PC-3 (cell line): ENCODE measurements around the gene SLC2A4. TPM values are rescaled to one million over a fixed set of nuclear protein-coding genes. Genes with fewer than 3 reads are reported as not detected.

Source experiments
- ATAC-seq: fragments of 200-7000 bp; cut with Tn5 transposase; 2 replicates; pipeline ENCODE4 v1.9.1; 2020; ENCODE audit warnings: mild to moderate bottlenecking, moderate library complexity
- BruUV-seq: library from RNA; stranded (reverse); fragments of 400-500 nt; replicated peaks from 2 replicates; lab custom pipeline; 2021; lab: Mats Ljungman, UMichigan
- CTCF ChIA-PET: fragments of 300-600 bp; sonication (Branson Sonifier 250); formaldehyde crosslinking; loops from one replicate; lab custom pipeline; 2022; ENCODE audit warnings: antibody characterized with exemption; lab: Charles Lee
- POLR2A ChIA-PET: fragments of 300-600 bp; sonication (Branson Sonifier 250); formaldehyde crosslinking; loops from one replicate; lab custom pipeline; 2022; ENCODE audit warnings: antibody characterized with exemption; ENCODE audit not compliant: unreplicated experiment; lab: Charles Lee
- DNase-seq: peaks from one replicate; pipeline ENCODE4 v3.0.0-alpha.2; 2015
- H2AFZ ChIP-seq: fragments of 300-600 bp; sonication (generic); 2 replicates; pipeline ENCODE4 v1.6.0; 2016; ENCODE audit warnings: antibody characterized with exemption, low read length
- H3F3A ChIP-seq: fragments of 300-600 bp; sonication (generic); one replicate; pipeline ENCODE4 v1.6.0; 2017; ENCODE audit warnings: antibody characterized with exemption, low read length, control low read depth, mild to moderate bottlenecking; ENCODE audit not compliant: unreplicated experiment
- H3K27ac ChIP-seq: fragments of 300-600 bp; sonication (generic); 2 replicates; pipeline ENCODE4 v1.5.1; 2016; ENCODE audit warnings: mild to moderate bottlenecking, low read length
- H3K27me3 ChIP-seq: fragments of 300-600 bp; sonication (generic); 2 replicates; pipeline ENCODE4 v1.6.1; 2016; ENCODE audit warnings: low read length, mixed read lengths
- H3K36me3 ChIP-seq: fragments of 300-600 bp; sonication (generic); 2 replicates; pipeline ENCODE4 v1.6.1; 2016; ENCODE audit warnings: low read depth, mixed run types, low read length, mixed read lengths
- H3K4me1 ChIP-seq: fragments of 300-600 bp; sonication (generic); 2 replicates; pipeline ENCODE4 v1.5.1; 2016; ENCODE audit warnings: low read length; ENCODE audit not compliant: insufficient read depth
- H3K4me2 ChIP-seq: fragments of 300-600 bp; sonication (generic); 2 replicates; pipeline ENCODE4 v1.6.0; 2016; ENCODE audit warnings: low read length
- H3K4me3 ChIP-seq: fragments of 300-600 bp; sonication (generic); 2 replicates; pipeline ENCODE4 v1.5.1; 2016; ENCODE audit warnings: mild to moderate bottlenecking, low read length, mixed read lengths
- H3K79me2 ChIP-seq: fragments of 300-600 bp; sonication (generic); 2 replicates; pipeline ENCODE4 v1.6.1; 2017; ENCODE audit warnings: low read length, mixed read lengths
- H3K9ac ChIP-seq: fragments of 300-600 bp; sonication (generic); 2 replicates; pipeline ENCODE4 v1.6.0; 2016; ENCODE audit warnings: mild to moderate bottlenecking, low read length
- H3K9me2 ChIP-seq: fragments of 300-600 bp; sonication (generic); replicated peaks from 2 replicates; pipeline ENCODE4 v1.6.1; 2016; ENCODE audit warnings: mixed run types, low read length, mixed read lengths
- H3K9me3 ChIP-seq: fragments of 300-600 bp; sonication (generic); 2 replicates; pipeline ENCODE4 v1.6.1; 2016; ENCODE audit warnings: low read length, mixed read lengths
- H4K20me1 ChIP-seq: fragments of 300-600 bp; sonication (generic); 2 replicates; pipeline ENCODE4 v1.6.1; 2016; ENCODE audit warnings: low read length, mixed read lengths
- EZH2 ChIP-seq: fragments of 300-600 bp; sonication (generic); IDR thresholded peaks from one replicate; pipeline ENCODE4 v1.6.1; 2017; ENCODE audit warnings: antibody characterized with exemption, mild to moderate bottlenecking, low read length; ENCODE audit not compliant: unreplicated experiment
- EZH2phosphoT487 ChIP-seq: fragments of 300-600 bp; sonication (generic); IDR thresholded peaks from 2 replicates; pipeline ENCODE4 v1.6.1; 2018; ENCODE audit warnings: mild to moderate bottlenecking, antibody characterized with exemption, low read length, borderline replicate concordance
- intact Hi-C: fragments of 100-400 bp; cut with micrococcal nuclease; formaldehyde crosslinking; loops from 2 replicates; pipeline ENCODE4 v1.9.0; 2023
- total RNA-seq: library from RNA; depleted of rRNA; stranded (reverse); fragments of >200 nt; gene quantifications from 2 replicates; pipeline ENCODE4 v1.2.3, GENCODE V29; 2014
- TF ChIP-seq, protein P1 (sequence below): fragments of 300-600 bp; sonication (generic); conservative IDR thresholded peaks from 2 replicates; pipeline ENCODE4 v1.5.1; 2017; ENCODE audit warnings: antibody characterized with exemption, low read depth, mild to moderate bottlenecking, low read length

The SLC2A4 gene
- total RNA-seq, 1 experiment from 2014 or later, result 0.29 TPM

- H3K4me2 ChIP-seq, result peak overlapping the region; percentile 96
- TF ChIP-seq, protein P1, sequence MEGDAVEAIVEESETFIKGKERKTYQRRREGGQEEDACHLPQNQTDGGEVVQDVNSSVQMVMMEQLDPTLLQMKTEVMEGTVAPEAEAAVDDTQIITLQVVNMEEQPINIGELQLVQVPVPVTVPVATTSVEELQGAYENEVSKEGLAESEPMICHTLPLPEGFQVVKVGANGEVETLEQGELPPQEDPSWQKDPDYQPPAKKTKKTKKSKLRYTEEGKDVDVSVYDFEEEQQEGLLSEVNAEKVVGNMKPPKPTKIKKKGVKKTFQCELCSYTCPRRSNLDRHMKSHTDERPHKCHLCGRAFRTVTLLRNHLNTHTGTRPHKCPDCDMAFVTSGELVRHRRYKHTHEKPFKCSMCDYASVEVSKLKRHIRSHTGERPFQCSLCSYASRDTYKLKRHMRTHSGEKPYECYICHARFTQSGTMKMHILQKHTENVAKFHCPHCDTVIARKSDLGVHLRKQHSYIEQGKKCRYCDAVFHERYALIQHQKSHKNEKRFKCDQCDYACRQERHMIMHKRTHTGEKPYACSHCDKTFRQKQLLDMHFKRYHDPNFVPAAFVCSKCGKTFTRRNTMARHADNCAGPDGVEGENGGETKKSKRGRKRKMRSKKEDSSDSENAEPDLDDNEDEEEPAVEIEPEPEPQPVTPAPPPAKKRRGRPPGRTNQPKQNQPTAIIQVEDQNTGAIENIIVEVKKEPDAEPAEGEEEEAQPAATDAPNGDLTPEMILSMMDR, result no peak
- TF ChIP-seq EZH2, result no peak
- no peak for TF ChIP-seq EZH2phosphoT487
- no peaks in the 10 kb centered on the region for H3K9me3 ChIP-seq
- POLR2A ChIA-PET, result interaction anchor here (0.6 kb wide), 2 partner anchors 42 to 140 kb away, joined by 3 to 4 read pairs; partner anchors contain the start of gene TMEM256
- H3K9ac ChIP-seq, result peak overlapping the region; percentile 93
- H2AFZ ChIP-seq, result peak overlapping the region; percentile 65; the same call in 1 of the 2 replicates
- DNase-seq (no peak), ATAC-seq (no peak)
- peaks cover 27% of the 10 kb centered on the region for H3K4me1 ChIP-seq
- H3K4me3 ChIP-seq, result peak overlapping the region; percentile 97
- no TSS peak for BruUV-seq
- peak overlapping the region; percentile 93 for H3K27ac ChIP-seq
- peaks cover 4% of the 10 kb centered on the region; the same call in 1 of the 2 replicates for H3K36me3 ChIP-seq
- H3K79me2 ChIP-seq, result peaks cover 40% of the 10 kb centered on the region
- intact Hi-C loops, result loop anchor here (2.0 to 5.0 kb wide), 2 partner anchors 17 to 219 kb away; partner anchors contain the start of genes POLR2A, SLC2A4 and SLC35G6
- H3F3A ChIP-seq, result no peaks in the 10 kb centered on the region
- no peaks in the 10 kb centered on the region for H3K27me3 ChIP-seq
- H3K9me2 ChIP-seq, result no peaks in the 10 kb centered on the region
- peaks cover 14% of the 10 kb centered on the region; the same call in 1 of the 2 replicates for H4K20me1 ChIP-seq
- CTCF ChIA-PET, result interaction anchor here (0.5 kb wide), 1 partner anchor 80 kb away, joined by 4 read pairs; no protein-coding TSS in a partner anchor
These were observed 17.8 kb upstream of the SLC2A4 start for GRCh38 chr17:7263801-7264078.

GRCh38 chr17:7266784-7267183 lies 14.7 kb upstream of the SLC2A4 start:
- no peaks in the 10 kb centered on the region for H3K9me3 ChIP-seq
- ATAC-seq (no peak; the same call in 1 of the 2 replicates), DNase-seq (no peak)
- no peak overlapping the region for H3K27ac ChIP-seq
- H2AFZ ChIP-seq, result no peak overlapping the region
- H3K9ac ChIP-seq, result no peak overlapping the region
- TF ChIP-seq EZH2, result no peak
- TF ChIP-seq, protein P1, result no peak
- no peak for TF ChIP-seq EZH2phosphoT487
- no peaks in the 10 kb centered on the region for H3K9me2 ChIP-seq
- H3K4me2 ChIP-seq, result no peak overlapping the region
- CTCF ChIA-PET, result no interaction called here
- H4K20me1 ChIP-seq, result no peaks in the 10 kb centered on the region
- H3K27me3 ChIP-seq, result no peaks in the 10 kb centered on the region
- H3K79me2 ChIP-seq, result peaks cover 10% of the 10 kb centered on the region
- H3F3A ChIP-seq, result no peaks in the 10 kb centered on the region
- no peaks in the 10 kb centered on the region for H3K36me3 ChIP-seq
- POLR2A ChIA-PET, result interaction anchor here (0.5 to 0.7 kb wide), 4 partner anchors 16 to 280 kb away, joined by 3 to 17 read pairs (median 4); partner anchors contain the start of gene SLC16A13
- peaks cover 15% of the 10 kb centered on the region for H3K4me1 ChIP-seq
- no peak overlapping the region for H3K4me3 ChIP-seq
- intact Hi-C loops, result no loop called here
- BruUV-seq, result no TSS peak

DNA sequence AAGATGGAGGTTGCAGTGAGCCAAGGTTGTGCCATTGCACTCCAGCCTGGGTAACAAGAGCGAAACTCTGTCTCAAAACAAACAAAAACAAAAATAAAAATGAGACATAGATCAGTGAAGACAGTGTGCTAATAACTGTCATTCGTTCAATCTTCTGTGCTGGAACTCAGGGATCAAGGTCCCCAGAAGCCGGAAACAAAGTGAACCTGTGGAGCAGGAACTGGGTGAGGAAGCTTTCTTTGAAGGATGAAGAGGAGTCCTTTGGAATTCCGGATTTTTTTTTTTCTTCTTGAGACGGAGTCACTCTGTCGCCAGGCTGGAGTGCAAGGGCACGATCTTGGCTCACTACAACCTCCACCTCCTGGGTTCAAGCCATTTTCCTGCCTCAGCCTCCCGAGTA lies 2.1 kb upstream of the SLC2A4 start:
- no peaks in the 10 kb centered on the region for H3K9me2 ChIP-seq
- H3K79me2 ChIP-seq, result no peaks in the 10 kb centered on the region
- H3K36me3 ChIP-seq, result no peaks in the 10 kb centered on the region
- no peak overlapping the region for H3K4me3 ChIP-seq
- no peaks in the 10 kb centered on the region for H4K20me1 ChIP-seq
- H3K4me2 ChIP-seq, result no peak overlapping the region
- TF ChIP-seq EZH2phosphoT487 (no peak), EZH2 (no peak)
- TF ChIP-seq, protein P1, result no peak
- ATAC-seq (no peak), DNase-seq (no peak)
- H3K27me3 ChIP-seq, result no peaks in the 10 kb centered on the region
- H3K27ac ChIP-seq, result no peak overlapping the region
- peaks cover 10% of the 10 kb centered on the region for H3K4me1 ChIP-seq
- H3K9me3 ChIP-seq, result no peaks in the 10 kb centered on the region
- POLR2A ChIA-PET, result no interaction called here
- no TSS peak for BruUV-seq
- H3F3A ChIP-seq, result no peaks in the 10 kb centered on the region
- H3K9ac ChIP-seq, result no peak overlapping the region
- CTCF ChIA-PET, result no interaction called here
- no peak overlapping the region for H2AFZ ChIP-seq
- intact Hi-C loops, result no loop called here
